Panc1 (cell line): ENCODE data around the gene LDLRAD4. TPM values are rescaled to one million over a fixed set of nuclear protein-coding genes. Genes with fewer than 3 reads are reported as not detected.

Source experiments
- ATAC-seq: fragments of 200-7000 bp; cut with Tn5 transposase; 2 replicates; pipeline ENCODE4 v1.9.1; 2020; ENCODE audit warnings: mild to moderate bottlenecking, moderate library complexity
- BruUV-seq: library from RNA; stranded (reverse); fragments of 400-500 nt; replicated peaks from 2 replicates; lab custom pipeline; 2021; lab: Mats Ljungman, UMichigan
- CTCF ChIA-PET: fragments of 300-600 bp; sonication (Branson Sonifier 250); formaldehyde crosslinking; loops from one replicate; lab custom pipeline; 2022; ENCODE audit warnings: antibody characterized with exemption; lab: Charles Lee
- POLR2A ChIA-PET: fragments of 300-600 bp; sonication (Branson Sonifier 250); formaldehyde crosslinking; loops from one replicate; lab custom pipeline; 2022; ENCODE audit warnings: antibody characterized with exemption; lab: Charles Lee
- DNase-seq: peaks from one replicate; pipeline ENCODE4 v3.0.0-alpha.2; 2010; ENCODE audit warnings: low read depth, low spot score
- H3K27ac ChIP-seq: 2 replicates; pipeline ENCODE4 v1.5.1; 2011; ENCODE audit warnings: mild to moderate bottlenecking, low read length, inconsistent platforms
- H3K27me3 ChIP-seq: fragments of 200-500 bp; sonication (Bioruptor generic); 2 replicates; pipeline ENCODE4 v1.6.0; 2014; ENCODE audit warnings: low read length, inconsistent platforms; ENCODE audit not compliant: control insufficient read depth, insufficient read depth
- H3K36me3 ChIP-seq: fragments of 200-500 bp; sonication (Bioruptor generic); 2 replicates; pipeline ENCODE4 v1.5.1; 2014; ENCODE audit warnings: inconsistent platforms, mild to moderate bottlenecking, low read length, moderate library complexity; ENCODE audit not compliant: control insufficient read depth, insufficient read depth
- H3K4me1 ChIP-seq: 2 replicates; pipeline ENCODE4 v1.5.1; 2011; ENCODE audit warnings: inconsistent platforms, mild to moderate bottlenecking, low read length, moderate library complexity; ENCODE audit not compliant: control insufficient read depth, insufficient read depth
- H3K4me3 ChIP-seq, 2 experiments: 2 replicates each; pipeline ENCODE4 v1.5.1; 2011 to 2012; ENCODE audit warnings: low read depth in 2 of 2, low read length in 2 of 2, mild to moderate bottlenecking in 2 of 2, inconsistent platforms in 1 of 2, moderate library complexity in 1 of 2
- H3K9me3 ChIP-seq: fragments of 200-500 bp; sonication (Bioruptor generic); 2 replicates; pipeline ENCODE4 v1.5.1; 2014; ENCODE audit warnings: low read depth, mild to moderate bottlenecking, inconsistent platforms, low read length, moderate library complexity; ENCODE audit not compliant: control insufficient read depth, insufficient read depth
- POLR2AphosphoS5 ChIP-seq: IDR thresholded peaks from 2 replicates; pipeline ENCODE4 v1.6.1; 2012; ENCODE audit warnings: mild to moderate bottlenecking, low read depth, low read length, moderate library complexity
- SIN3A ChIP-seq: IDR thresholded peaks from 2 replicates; pipeline ENCODE4 v1.6.1; 2012; ENCODE audit warnings: low read depth, mild to moderate bottlenecking, low read length, moderate library complexity, borderline replicate concordance; ENCODE audit not compliant: insufficient read depth
- TCF7L2 ChIP-seq: IDR thresholded peaks from 2 replicates; pipeline ENCODE4 v1.6.1; 2011; ENCODE audit warnings: mild to moderate bottlenecking, low read depth, low read length, inconsistent platforms
- in situ Hi-C: cut with HindIII; loops from 2 replicates; pipeline ENCODE4 v1.10.0; 2016; ENCODE audit warnings: low sequenced_read_pairs, low pct_unique_long_range_greater_than_20kb
- intact Hi-C: fragments of 100-400 bp; cut with micrococcal nuclease; formaldehyde crosslinking; loops from one replicate; pipeline ENCODE4 v1.10.0; 2022; ENCODE audit not compliant: unreplicated experiment
- total RNA-seq: library from RNA; stranded (reverse); gene quantifications from one replicate; pipeline ENCODE4 v1.2.1, GENCODE V29; 2021; ENCODE audit not compliant: unreplicated experiment
- TF ChIP-seq, protein P1 (sequence below): fragments of 450-650 bp; IDR thresholded peaks from 2 replicates; pipeline ENCODE4 v1.5.1; 2017; ENCODE audit warnings: mild to moderate bottlenecking
- TF ChIP-seq, protein P2 (sequence below), 2 experiments: IDR thresholded peaks; 2 replicates each; pipeline ENCODE4 v1.6.1; 2011 to 2012; ENCODE audit warnings: low read depth in 2 of 2, control low read depth in 1 of 2, low read length in 1 of 2, mild to moderate bottlenecking in 1 of 2, moderate library complexity in 1 of 2; ENCODE audit not compliant: insufficient read depth in 1 of 2

The LDLRAD4 gene
- total RNA-seq, 1 experiment from 2014 or later: 0.28 TPM

- Histone ChIP-seq H3K36me3 (no peaks in the 10 kb centered on the region), H3K4me3 (no peak overlapping the region), H3K27me3 (peaks cover 2% of the 10 kb centered on the region; the same call in 1 of the 2 replicates), H3K27ac (no peak overlapping the region), H3K9me3 (no peaks in the 10 kb centered on the region), H3K4me1 (no peaks in the 10 kb centered on the region)
- no TSS peak for BruUV-seq
- in situ Hi-C loops (no loop called here), intact Hi-C loops (no loop called here)
- DNase-seq (no peak), ATAC-seq (no peak)
- ChIA-PET CTCF (no interaction called here), POLR2A (no interaction called here)
- TF ChIP-seq, protein P1, sequence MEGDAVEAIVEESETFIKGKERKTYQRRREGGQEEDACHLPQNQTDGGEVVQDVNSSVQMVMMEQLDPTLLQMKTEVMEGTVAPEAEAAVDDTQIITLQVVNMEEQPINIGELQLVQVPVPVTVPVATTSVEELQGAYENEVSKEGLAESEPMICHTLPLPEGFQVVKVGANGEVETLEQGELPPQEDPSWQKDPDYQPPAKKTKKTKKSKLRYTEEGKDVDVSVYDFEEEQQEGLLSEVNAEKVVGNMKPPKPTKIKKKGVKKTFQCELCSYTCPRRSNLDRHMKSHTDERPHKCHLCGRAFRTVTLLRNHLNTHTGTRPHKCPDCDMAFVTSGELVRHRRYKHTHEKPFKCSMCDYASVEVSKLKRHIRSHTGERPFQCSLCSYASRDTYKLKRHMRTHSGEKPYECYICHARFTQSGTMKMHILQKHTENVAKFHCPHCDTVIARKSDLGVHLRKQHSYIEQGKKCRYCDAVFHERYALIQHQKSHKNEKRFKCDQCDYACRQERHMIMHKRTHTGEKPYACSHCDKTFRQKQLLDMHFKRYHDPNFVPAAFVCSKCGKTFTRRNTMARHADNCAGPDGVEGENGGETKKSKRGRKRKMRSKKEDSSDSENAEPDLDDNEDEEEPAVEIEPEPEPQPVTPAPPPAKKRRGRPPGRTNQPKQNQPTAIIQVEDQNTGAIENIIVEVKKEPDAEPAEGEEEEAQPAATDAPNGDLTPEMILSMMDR: no peak
- TF ChIP-seq SIN3A (no peak), TCF7L2 (no peak), POLR2AphosphoS5 (no peak)
- TF ChIP-seq, protein P2, sequence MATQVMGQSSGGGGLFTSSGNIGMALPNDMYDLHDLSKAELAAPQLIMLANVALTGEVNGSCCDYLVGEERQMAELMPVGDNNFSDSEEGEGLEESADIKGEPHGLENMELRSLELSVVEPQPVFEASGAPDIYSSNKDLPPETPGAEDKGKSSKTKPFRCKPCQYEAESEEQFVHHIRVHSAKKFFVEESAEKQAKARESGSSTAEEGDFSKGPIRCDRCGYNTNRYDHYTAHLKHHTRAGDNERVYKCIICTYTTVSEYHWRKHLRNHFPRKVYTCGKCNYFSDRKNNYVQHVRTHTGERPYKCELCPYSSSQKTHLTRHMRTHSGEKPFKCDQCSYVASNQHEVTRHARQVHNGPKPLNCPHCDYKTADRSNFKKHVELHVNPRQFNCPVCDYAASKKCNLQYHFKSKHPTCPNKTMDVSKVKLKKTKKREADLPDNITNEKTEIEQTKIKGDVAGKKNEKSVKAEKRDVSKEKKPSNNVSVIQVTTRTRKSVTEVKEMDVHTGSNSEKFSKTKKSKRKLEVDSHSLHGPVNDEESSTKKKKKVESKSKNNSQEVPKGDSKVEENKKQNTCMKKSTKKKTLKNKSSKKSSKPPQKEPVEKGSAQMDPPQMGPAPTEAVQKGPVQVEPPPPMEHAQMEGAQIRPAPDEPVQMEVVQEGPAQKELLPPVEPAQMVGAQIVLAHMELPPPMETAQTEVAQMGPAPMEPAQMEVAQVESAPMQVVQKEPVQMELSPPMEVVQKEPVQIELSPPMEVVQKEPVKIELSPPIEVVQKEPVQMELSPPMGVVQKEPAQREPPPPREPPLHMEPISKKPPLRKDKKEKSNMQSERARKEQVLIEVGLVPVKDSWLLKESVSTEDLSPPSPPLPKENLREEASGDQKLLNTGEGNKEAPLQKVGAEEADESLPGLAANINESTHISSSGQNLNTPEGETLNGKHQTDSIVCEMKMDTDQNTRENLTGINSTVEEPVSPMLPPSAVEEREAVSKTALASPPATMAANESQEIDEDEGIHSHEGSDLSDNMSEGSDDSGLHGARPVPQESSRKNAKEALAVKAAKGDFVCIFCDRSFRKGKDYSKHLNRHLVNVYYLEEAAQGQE (IDR thresholded peaks at IDR 0.05; ENCODE audit: insufficient read depth in 1 of 2, low read depth in 2 of 2, low read length in 1 of 2): no peak
These were observed 41.1 kb downstream of the LDLRAD4 start for GRCh38 chr18:13259701-13260100.

DNA sequence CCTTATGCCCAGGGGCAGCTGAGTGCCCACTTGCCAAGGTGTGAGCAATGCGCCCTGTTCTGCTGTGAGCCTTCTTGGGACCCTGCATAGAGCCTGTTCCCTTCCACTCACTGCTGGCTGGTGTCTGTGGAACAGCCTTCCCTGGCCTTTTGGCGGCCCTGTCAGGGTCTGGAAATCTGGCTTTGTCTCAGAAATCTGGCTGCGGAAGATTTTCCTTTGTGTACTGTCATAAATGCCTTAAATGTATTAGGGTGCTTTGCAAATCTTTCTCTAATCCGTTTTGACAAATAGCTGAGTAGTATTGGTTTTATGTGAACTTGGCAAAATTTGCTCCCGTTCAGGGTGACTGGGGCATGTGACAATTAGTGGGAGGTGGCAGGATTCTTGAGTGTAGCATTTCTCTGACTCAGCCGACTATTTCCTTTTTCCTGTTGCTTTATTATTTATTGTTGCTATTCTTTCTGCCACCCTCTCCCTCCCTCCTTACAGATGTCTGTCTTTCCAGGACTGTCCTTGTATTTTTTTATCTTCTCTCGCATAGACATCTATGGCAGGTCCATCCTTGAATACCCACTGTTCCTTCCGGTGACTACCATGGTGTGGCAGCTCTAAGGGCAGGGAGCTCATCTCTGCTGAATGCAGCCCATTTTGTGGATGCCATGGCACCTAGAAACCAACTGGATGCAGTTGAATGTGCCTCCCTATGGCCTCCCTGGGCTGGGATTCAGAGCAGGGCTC lies 41.8 kb downstream of the LDLRAD4 start:
- ATAC-seq: no peak
- Histone ChIP-seq H3K27ac (no peak overlapping the region), H3K4me3 (no peak overlapping the region), H3K9me3 (no peaks in the 10 kb centered on the region), H3K36me3 (no peaks in the 10 kb centered on the region), H3K27me3 (peaks cover 2% of the 10 kb centered on the region; the same call in 1 of the 2 replicates), H3K4me1 (no peaks in the 10 kb centered on the region)
- intact Hi-C loops: no loop called here
- in situ Hi-C loops: no loop called here
- TF ChIP-seq SIN3A: no peak
- TF ChIP-seq, protein P1: no peak
- TF ChIP-seq, protein P2 (IDR thresholded peaks at IDR 0.05; ENCODE audit: insufficient read depth in 1 of 2, low read depth in 2 of 2, low read length in 1 of 2): no peak
- no peak for TF ChIP-seq TCF7L2
- TF ChIP-seq POLR2AphosphoS5: no peak
- ChIA-PET POLR2A (no interaction called here), CTCF (no interaction called here)
- no peak for DNase-seq
- BruUV-seq: no TSS peak
